ENCODE results near the gene TM4SF4.

Gene TM4SF4

GRCh38 chr3:149481491-149481890 is 7.0 kb downstream of the TM4SF4 start:
- DNase-seq (ENCODE audit: low read depth), result no peak

- no peak for DNase-seq (ENCODE audit: low read depth)
Measured at GRCh38 chr3:149486726-149487125, 12.2 kb downstream of the TM4SF4 start.

GRCh38 chr3:149487598-149488197 is 13.2 kb downstream of the TM4SF4 start:
- DNase-seq (ENCODE audit: low read depth), result no peak

GRCh38 chr3:149489060-149489690 is 14.7 kb downstream of the TM4SF4 start:
- no peak for DNase-seq (ENCODE audit: low read depth)

GRCh38 chr3:149490260-149490971 is 15.9 kb downstream of the TM4SF4 start:
- DNase-seq (ENCODE audit: low read depth), result no peak

- no peak for DNase-seq (ENCODE audit: low read depth)
Measured at GRCh38 chr3:149493315-149494021, 19.0 kb downstream of the TM4SF4 start.

- no peak for DNase-seq (ENCODE audit: low read depth)
Measured at GRCh38 chr3:149494022-149494758, 19.7 kb downstream of the TM4SF4 start.

- DNase-seq (ENCODE audit: low read depth), result no peak
Measured at GRCh38 chr3:149494759-149495580, 20.5 kb downstream of the TM4SF4 start.

GRCh38 chr3:149495581-149496125 is 21.2 kb downstream of the TM4SF4 start:
- no peak for DNase-seq (ENCODE audit: low read depth)

GRCh38 chr3:149496891-149497290 is 22.4 kb downstream of the TM4SF4 start:
- no peak for DNase-seq (ENCODE audit: low read depth)

- DNase-seq (ENCODE audit: low read depth), result no peak
Measured at GRCh38 chr3:149497966-149498670, 23.6 kb downstream of the TM4SF4 start.

- DNase-seq (ENCODE audit: low read depth), result peak; percentile 68
Measured at GRCh38 chr3:149501524-149501923, 27.0 kb downstream of the TM4SF4 start.

GRCh38 chr3:149502438-149502837 is 27.9 kb downstream of the TM4SF4 start:
- DNase-seq (ENCODE audit: low read depth), result no peak

- DNase-seq (ENCODE audit: low read depth), result no peak
Measured at GRCh38 chr3:149506540-149506939, 32.0 kb downstream of the TM4SF4 start.

- DNase-seq (ENCODE audit: low read depth), result no peak
Measured at GRCh38 chr3:149506965-149507364, 32.5 kb downstream of the TM4SF4 start.

GRCh38 chr3:149507491-149508324 is 33.2 kb downstream of the TM4SF4 start:
- DNase-seq (ENCODE audit: low read depth), result peak; percentile 50

GRCh38 chr3:149509526-149509925 is 35.0 kb downstream of the TM4SF4 start:
- no peak for DNase-seq (ENCODE audit: low read depth)

GRCh38 chr3:149510480-149510879 is 36.0 kb downstream of the TM4SF4 start:
- no peak for DNase-seq (ENCODE audit: low read depth)

GRCh38 chr3:149511040-149511626 is 36.6 kb downstream of the TM4SF4 start:
- no peak for DNase-seq (ENCODE audit: low read depth)
